GM18873 (cell line): ENCODE data around the gene REPIN1.

Experiments
- ATAC-seq: cut with Tn5 transposase; IDR thresholded peaks from one replicate; pipeline ENCODE4 v1.9.1; 2021; ENCODE audit warnings: mild to moderate bottlenecking, moderate library complexity, moderate number of reproducible peaks; ENCODE audit not compliant: unreplicated experiment, low FRiP score

The REPIN1 gene

GRCh38 chr7:150336746-150337145, 31.9 kb upstream of the REPIN1 start:
- no peak for ATAC-seq

GRCh38 chr7:150337179-150337578, 31.4 kb upstream of the REPIN1 start:
- ATAC-seq: no peak

GRCh38 chr7:150337659-150338081, 31.0 kb upstream of the REPIN1 start:
- ATAC-seq: no peak

DNA sequence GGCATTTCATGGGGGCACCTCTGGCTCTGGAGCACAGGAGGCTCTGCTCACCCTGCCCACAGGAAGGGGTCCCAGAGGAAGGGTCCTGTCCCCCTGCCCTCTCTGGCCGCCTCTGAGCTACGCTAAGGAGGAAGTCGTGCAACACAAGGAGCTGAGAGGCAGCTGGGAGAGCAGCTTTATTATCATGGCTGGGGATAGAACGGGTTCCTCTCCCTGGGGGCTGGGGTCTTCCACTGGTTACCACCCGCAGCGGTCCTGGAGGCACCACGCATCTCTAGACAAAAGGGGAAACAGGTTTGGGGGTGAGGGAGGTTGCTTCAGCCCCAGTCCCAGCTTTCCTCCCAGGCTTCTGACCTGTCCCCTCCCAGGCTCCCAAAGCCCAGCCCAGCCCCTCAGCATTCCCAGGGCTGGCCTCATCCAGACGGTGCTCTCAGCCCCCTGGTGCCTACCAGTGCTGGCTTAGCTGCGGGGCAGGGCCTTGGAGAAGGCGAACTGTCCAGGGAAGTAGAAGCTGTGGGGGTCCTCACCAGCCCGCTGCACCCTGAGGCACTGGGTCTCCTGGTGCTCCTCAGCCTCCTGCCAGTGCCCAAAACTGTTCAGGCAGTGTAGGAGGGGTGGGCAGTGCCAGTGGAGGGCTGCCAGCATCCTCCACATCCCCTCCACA, 30.3 kb upstream of the REPIN1 start:
- no peak for ATAC-seq

GRCh38 chr7:150339409-150339809, 29.2 kb upstream of the REPIN1 start:
- ATAC-seq: no peak

DNA sequence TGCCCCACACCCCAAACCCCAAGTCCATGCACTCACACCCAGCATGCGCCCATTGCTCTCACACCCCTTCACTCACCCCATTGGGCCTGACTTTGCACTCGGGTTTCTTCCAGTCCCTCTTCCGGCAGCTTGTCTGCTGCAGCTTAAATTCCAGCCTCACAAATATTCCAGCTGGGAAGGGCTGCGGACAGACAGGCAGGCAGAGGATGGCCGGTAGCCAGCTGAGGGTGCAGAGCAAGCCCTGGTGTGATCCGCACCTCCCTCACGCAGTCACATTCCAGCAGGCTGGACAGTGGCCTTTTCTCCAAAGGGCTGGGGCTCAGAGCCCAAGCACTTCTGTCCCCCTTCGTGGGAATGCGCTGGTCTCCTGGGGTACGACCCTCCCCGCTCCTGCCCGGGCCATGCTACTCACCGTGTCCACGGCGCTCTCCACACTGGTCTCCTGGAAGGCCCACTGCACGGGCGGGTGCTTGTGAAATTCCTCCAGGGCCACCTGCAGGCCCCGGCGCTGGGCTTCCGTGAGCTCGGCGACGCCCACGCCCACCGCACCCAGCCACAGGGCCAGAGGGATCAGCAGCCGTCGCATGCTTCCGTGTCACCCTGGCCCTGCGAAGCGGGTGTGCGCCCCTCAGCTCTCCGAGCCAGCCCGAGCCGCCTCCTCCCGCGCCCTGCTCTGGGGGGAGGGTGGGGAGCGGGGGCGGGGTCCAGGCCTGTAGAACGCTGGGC, 28.4 kb upstream of the REPIN1 start:
- ATAC-seq: no peak

- no peak for ATAC-seq
Observed at GRCh38 chr7:150340875-150341262, 27.8 kb upstream of the REPIN1 start.

- no peak for ATAC-seq
Observed at GRCh38 chr7:150341263-150342120, 27.1 kb upstream of the REPIN1 start, which contains the start of gene RARRES2. Gene RARRES2, minus strand, starts transcription at chr7:150341629. Its CDS starts 1,020 bp downstream, at chr7:150340609.

DNA sequence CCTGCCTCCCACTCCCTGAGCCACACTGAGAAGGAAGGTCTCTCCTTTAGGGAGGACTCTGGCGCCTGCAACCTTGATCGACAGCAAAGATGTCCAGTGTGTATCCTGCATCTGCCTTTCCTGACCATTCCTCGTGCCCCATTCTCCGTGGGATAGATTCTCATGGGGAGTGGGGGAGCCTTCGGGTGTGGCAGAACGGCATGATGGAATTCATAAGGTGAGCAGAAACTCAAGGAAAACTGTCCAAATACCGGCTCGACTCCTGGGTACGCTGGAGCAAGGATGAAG, 26.6 kb upstream of the REPIN1 start:
- ATAC-seq: no peak

GRCh38 chr7:150343225-150343624, 25.4 kb upstream of the REPIN1 start:
- no peak for ATAC-seq

DNA sequence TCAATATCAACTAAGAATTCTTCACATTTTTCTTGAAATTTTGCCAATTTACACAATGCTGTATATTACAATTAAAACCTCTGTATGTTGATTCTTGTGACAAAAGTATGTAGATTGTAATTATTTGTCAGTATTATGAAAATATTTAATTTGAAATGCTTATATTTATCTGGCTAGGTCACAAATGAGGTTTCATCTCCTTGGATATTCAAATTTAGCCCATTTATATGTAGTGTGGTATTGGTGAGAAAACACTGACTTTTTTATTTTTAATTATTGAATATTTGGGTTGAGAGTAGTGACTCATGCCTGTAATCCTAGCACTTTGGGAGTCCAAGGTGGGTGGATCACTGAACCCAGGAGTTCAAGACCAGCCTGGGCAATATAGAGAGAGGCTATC, 24.3 kb upstream of the REPIN1 start:
- no peak for ATAC-seq

- no peak for ATAC-seq
Observed at GRCh38 chr7:150345012-150345411, 23.6 kb upstream of the REPIN1 start.

GRCh38 chr7:150346922-150347321, 21.7 kb upstream of the REPIN1 start:
- ATAC-seq: no peak

GRCh38 chr7:150351587-150352194, 16.9 kb upstream of the REPIN1 start:
- no peak for ATAC-seq

DNA sequence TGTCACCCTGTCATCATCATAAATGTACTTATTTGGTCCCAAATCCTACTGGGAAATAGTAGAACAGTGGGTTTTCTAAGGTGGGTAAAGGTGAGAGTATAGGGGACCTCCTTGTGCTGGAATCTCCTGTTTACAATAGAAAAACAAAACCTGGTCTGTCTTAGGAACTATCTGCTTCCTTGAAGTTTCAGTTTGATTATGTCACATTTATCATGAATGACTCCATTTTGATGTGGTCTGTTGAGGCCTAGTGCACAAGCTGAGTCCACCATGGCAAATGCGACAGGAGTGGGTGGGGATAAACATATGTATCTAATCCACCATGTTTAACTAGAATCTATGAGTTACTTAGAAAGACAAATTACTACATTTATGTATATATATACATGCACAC, 13.0 kb upstream of the REPIN1 start:
- no peak for ATAC-seq

DNA sequence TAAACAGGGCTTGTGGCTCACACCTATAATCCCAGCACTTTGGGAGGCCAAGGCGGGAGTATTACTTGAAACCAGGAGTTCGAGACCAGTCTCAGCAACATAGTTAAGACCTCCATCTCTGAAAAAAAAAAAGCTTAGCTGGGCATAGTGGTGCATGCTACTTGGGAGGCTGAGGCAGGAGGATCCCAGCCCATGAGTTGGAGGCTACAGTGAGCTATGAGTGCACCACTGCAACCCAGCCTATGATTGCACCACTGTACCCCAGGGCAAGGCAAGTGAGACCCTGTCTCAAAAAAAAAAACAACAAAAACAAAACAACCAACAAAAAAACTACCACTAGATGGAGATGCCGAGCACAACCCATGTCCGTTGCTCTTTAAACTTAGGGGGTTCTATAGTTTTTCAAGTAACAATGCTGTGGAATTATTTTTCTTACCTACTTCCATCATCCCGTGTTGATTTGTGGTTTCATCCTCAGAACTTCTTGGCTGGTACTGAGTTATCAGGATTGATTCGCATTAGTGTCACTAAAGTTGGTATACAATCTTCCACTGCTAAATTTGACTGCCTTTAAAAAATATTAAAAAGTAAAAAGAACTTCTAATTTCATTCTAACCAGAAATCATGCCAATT, 12.2 kb upstream of the REPIN1 start:
- ATAC-seq: no peak

GRCh38 chr7:150357270-150357669, 11.4 kb upstream of the REPIN1 start:
- no peak for ATAC-seq

- no peak for ATAC-seq
Observed at GRCh38 chr7:150357771-150358427, 10.7 kb upstream of the REPIN1 start.

GRCh38 chr7:150358433-150358832, 10.2 kb upstream of the REPIN1 start:
- ATAC-seq: no peak

DNA sequence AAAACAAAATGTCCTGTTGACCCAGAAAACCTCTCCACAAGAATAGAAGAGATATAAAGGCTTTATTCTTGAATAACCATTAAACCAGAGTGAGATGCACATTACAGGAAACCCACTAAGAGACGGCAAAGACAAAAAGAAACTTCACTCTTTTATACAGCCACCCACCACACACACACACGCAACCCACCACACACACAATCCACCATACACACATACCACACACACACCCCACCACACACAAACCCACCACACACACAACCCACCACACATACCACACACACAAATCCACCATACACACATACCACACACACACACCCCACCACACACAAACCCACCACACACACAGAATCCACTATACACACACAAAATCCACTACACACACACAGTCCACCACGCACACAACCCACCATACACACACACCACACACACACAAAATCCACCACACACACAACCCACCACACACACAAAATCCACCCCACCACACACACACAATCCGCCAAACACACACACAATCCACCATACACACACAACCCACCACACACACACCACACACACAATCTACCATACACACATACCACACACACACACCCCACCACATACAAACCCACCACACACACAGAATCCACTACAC, 9.5 kb upstream of the REPIN1 start:
- ATAC-seq: no peak
